GM23248 (cell line): ENCODE measurements around the gene LEFTY2.
"Not testable (repeated sequence)": the region's sequence is repeated elsewhere in the genome, so short reads cannot be mapped to it uniquely, and the experiment has no call there.

Experiments used
- EZH2 ChIP-seq: fragments of 200-600 bp; sonication (generic); IDR thresholded peaks from 2 replicates; pipeline ENCODE4 v1.6.1; 2018; ENCODE audit warnings: antibody characterized with exemption, mild to moderate bottlenecking; ENCODE audit not compliant: insufficient read depth, poor library complexity, severe bottlenecking
- EZH2phosphoT487 ChIP-seq: fragments of 200-600 bp; sonication (generic); IDR thresholded peaks from 2 replicates; pipeline ENCODE4 v1.6.1; 2018; ENCODE audit warnings: antibody characterized with exemption, moderate library complexity, mild to moderate bottlenecking, low read depth; ENCODE audit not compliant: insufficient read depth

DNA sequence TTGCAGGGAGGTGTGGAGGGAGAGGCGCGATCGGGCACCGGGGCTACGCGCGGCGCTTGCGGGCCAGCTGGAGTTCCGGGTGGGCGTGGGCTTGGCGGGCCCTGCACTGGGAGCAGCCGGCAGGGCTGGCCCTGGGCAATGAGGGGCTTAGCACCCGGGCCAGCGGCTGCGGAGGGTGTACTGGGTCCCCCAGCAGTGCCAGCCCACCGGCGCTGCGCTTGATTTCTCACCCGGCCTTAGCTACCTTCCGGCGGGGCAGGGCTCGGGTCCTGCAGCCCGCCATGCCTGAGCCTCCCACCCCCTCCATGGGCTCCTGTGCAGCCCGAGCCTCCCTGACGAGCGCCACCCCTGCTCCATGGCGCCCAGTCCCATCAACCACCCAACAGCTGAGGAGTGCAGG, 28.7 kb upstream of the LEFTY2 start:
- TF ChIP-seq EZH2, EZH2phosphoT487: not testable (repeated sequence)
